ENCODE results near the gene AGO1.

AGO1 gene

DNA sequence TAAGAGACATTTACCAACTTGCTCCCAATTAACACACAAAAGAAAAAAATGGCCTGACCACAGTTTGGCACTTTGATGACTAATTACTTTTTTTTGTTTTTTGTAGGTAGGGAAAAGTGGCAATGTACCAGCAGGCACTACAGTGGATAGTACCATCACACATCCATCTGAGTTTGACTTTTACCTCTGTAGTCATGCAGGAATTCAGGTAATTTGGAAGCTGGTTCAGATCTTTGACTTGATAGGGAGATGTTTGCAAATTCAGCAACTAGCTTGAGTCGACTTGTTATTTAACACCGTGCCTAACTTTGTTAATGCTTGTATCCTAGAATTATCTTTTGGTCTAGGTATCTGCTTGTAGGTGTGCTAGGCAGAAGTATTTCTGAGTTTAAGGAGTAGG, 33.0 kb upstream of the AGO1 start:
- TF ChIP-seq EZH2phosphoT487 (IDR thresholded peaks at IDR 0.05; ENCODE audit: borderline replicate concordance): no peak
- TF ChIP-seq, protein P1, sequence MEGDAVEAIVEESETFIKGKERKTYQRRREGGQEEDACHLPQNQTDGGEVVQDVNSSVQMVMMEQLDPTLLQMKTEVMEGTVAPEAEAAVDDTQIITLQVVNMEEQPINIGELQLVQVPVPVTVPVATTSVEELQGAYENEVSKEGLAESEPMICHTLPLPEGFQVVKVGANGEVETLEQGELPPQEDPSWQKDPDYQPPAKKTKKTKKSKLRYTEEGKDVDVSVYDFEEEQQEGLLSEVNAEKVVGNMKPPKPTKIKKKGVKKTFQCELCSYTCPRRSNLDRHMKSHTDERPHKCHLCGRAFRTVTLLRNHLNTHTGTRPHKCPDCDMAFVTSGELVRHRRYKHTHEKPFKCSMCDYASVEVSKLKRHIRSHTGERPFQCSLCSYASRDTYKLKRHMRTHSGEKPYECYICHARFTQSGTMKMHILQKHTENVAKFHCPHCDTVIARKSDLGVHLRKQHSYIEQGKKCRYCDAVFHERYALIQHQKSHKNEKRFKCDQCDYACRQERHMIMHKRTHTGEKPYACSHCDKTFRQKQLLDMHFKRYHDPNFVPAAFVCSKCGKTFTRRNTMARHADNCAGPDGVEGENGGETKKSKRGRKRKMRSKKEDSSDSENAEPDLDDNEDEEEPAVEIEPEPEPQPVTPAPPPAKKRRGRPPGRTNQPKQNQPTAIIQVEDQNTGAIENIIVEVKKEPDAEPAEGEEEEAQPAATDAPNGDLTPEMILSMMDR (conservative IDR thresholded peaks at IDR 0.05; ENCODE audit: low read length): no peak

DNA sequence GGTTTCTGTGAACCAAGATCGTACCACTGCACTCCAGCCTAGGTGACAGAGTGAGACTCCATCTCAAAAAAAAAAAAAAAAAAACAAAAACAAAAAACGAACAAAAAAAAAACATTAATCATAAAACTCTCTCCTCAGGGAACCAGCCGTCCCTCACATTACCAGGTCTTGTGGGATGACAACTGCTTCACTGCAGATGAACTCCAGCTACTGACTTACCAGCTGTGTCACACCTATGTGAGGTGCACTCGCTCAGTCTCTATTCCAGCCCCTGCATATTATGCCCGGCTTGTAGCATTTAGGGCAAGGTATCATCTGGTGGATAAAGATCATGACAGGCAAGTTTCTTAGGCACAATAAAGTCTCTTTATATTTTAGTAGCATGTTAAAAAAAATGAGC, 32.3 kb upstream of the AGO1 start:
- Histone ChIP-seq H3K4me1 (ENCODE audit: insufficient read depth, low read length, poor library complexity, severe bottlenecking) (no peaks in the 10 kb centered on the region), H3K9me2 (replicated peaks; ENCODE audit: low read depth, low read length) (no peaks in the 10 kb centered on the region), H3K9ac (ENCODE audit: low read depth, low read length, poor library complexity, severe bottlenecking) (no peak overlapping the region), H3K27me3 (ENCODE audit: insufficient read depth, low read length, poor library complexity, severe bottlenecking) (no peaks in the 10 kb centered on the region), H3K4me3 (ENCODE audit: low read length, poor library complexity, severe bottlenecking) (no peak overlapping the region), H3F3A (ENCODE audit: low read depth) (no peaks in the 10 kb centered on the region), H3K9me3 (ENCODE audit: insufficient read depth, low read depth, low read length) (no peaks in the 10 kb centered on the region), H3K36me3 (ENCODE audit: insufficient read depth, low read length) (peaks cover 5% of the 10 kb centered on the region; the same call in 1 of the 2 replicates), H3K79me2 (ENCODE audit: insufficient read depth, low read length) (no peaks in the 10 kb centered on the region), H3K4me2 (ENCODE audit: low read depth, low read length, poor library complexity, severe bottlenecking) (no peak overlapping the region), H2AFZ (ENCODE audit: low read length) (no peak overlapping the region), H4K20me1 (ENCODE audit: insufficient read depth, low read length, poor library complexity, severe bottlenecking) (no peaks in the 10 kb centered on the region)
- TF ChIP-seq, protein P1 (conservative IDR thresholded peaks at IDR 0.05; ENCODE audit: low read length): no peak
- no peak for TF ChIP-seq EZH2phosphoT487 (IDR thresholded peaks at IDR 0.05; ENCODE audit: borderline replicate concordance)

More for the DNA sequence above, 33.0 kb upstream of the AGO1 start:
- H3K4me1 ChIP-seq (ENCODE audit: insufficient read depth, low read length, poor library complexity, severe bottlenecking): no peaks in the 10 kb centered on the region
- no peaks in the 10 kb centered on the region for H3K79me2 ChIP-seq (ENCODE audit: insufficient read depth, low read length)
- H3K9me3 ChIP-seq (ENCODE audit: insufficient read depth, low read depth, low read length): no peaks in the 10 kb centered on the region
- H3F3A ChIP-seq (ENCODE audit: low read depth): no peaks in the 10 kb centered on the region
- no peak overlapping the region for H2AFZ ChIP-seq (ENCODE audit: low read length)
- no peak overlapping the region for H3K9ac ChIP-seq (ENCODE audit: low read depth, low read length, poor library complexity, severe bottlenecking)
- no peak overlapping the region for H3K4me3 ChIP-seq (ENCODE audit: low read length, poor library complexity, severe bottlenecking)
- no peaks in the 10 kb centered on the region for H4K20me1 ChIP-seq (ENCODE audit: insufficient read depth, low read length, poor library complexity, severe bottlenecking)
- H3K36me3 ChIP-seq (ENCODE audit: insufficient read depth, low read length): peaks cover 5% of the 10 kb centered on the region; the same call in 1 of the 2 replicates
- no peaks in the 10 kb centered on the region for H3K9me2 ChIP-seq (replicated peaks; ENCODE audit: low read depth, low read length)
- no peak overlapping the region for H3K4me2 ChIP-seq (ENCODE audit: low read depth, low read length, poor library complexity, severe bottlenecking)
- H3K27me3 ChIP-seq (ENCODE audit: insufficient read depth, low read length, poor library complexity, severe bottlenecking): no peaks in the 10 kb centered on the region

DNA sequence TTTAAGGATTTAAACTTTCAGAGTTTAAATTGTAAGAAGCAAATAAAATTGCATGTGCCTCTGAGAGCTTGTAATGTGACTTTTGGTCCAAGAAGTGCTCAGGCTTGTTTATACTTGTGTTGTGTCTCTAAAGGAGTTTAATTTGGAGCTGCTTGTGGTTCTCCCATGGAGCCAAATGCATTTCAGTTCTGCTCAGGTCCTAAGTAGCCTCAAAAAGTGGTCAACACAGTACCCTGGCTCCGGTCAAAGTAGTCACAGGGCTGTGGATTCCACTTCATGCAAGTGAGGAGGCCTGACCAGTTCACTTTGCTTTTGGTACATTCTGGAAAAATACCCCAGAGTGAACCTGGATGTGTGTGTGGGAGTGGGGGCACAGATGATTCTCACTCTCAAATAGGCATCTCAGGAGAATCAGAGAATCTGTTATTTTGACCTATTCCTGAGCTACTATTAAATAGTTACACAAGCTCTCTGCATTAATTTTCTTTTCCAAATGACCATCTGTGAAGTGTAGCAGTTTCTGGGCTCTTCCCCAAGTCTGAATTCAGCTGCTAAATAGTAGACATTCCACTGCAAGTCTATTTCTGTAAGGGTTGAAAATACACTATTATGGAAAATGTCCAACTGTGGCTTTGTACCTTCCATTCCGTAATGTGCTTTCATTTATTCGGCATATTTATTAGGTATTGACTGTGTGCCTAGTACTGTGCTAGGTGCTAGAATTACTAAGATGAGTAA, 31.7 kb upstream of the AGO1 start:
- peaks cover 5% of the 10 kb centered on the region; the same call in 1 of the 2 replicates for H3K36me3 ChIP-seq (ENCODE audit: insufficient read depth, low read length)
- H4K20me1 ChIP-seq (ENCODE audit: insufficient read depth, low read length, poor library complexity, severe bottlenecking): no peaks in the 10 kb centered on the region
- no peak for TF ChIP-seq EZH2phosphoT487 (IDR thresholded peaks at IDR 0.05; ENCODE audit: borderline replicate concordance)
- H3K4me3 ChIP-seq (ENCODE audit: low read length, poor library complexity, severe bottlenecking): no peak overlapping the region
- H3K79me2 ChIP-seq (ENCODE audit: insufficient read depth, low read length): no peaks in the 10 kb centered on the region
- no peak overlapping the region for H2AFZ ChIP-seq (ENCODE audit: low read length)
- no peaks in the 10 kb centered on the region for H3F3A ChIP-seq (ENCODE audit: low read depth)
- H3K27me3 ChIP-seq (ENCODE audit: insufficient read depth, low read length, poor library complexity, severe bottlenecking): no peaks in the 10 kb centered on the region
- no peaks in the 10 kb centered on the region for H3K9me2 ChIP-seq (replicated peaks; ENCODE audit: low read depth, low read length)
- no peaks in the 10 kb centered on the region for H3K4me1 ChIP-seq (ENCODE audit: insufficient read depth, low read length, poor library complexity, severe bottlenecking)
- no peak overlapping the region for H3K9ac ChIP-seq (ENCODE audit: low read depth, low read length, poor library complexity, severe bottlenecking)
- no peaks in the 10 kb centered on the region for H3K9me3 ChIP-seq (ENCODE audit: insufficient read depth, low read depth, low read length)
- no peak overlapping the region for H3K4me2 ChIP-seq (ENCODE audit: low read depth, low read length, poor library complexity, severe bottlenecking)

DNA sequence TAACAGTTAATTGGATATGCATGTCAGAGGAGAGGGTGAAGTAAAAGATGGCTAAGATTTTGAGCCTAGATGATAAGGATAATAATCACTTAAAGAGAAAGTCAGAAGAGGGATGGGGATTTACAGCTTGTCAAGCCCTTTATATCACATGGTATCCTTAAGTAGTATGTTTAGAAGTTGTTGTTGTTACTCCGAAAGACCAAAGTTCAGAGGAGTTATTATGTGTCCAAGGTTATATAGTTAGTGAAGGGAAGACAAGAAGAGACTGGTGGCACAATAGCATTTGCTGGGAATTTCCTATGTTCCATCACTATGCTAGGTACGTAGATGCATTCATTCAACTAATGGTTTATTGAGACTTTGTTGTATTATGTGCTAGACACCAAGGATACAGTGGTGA, 30.8 kb upstream of the AGO1 start:
- no peak overlapping the region for H3K9ac ChIP-seq (ENCODE audit: low read depth, low read length, poor library complexity, severe bottlenecking)
- H3K9me2 ChIP-seq (replicated peaks; ENCODE audit: low read depth, low read length): no peaks in the 10 kb centered on the region
- no peak overlapping the region for H2AFZ ChIP-seq (ENCODE audit: low read length)
- H3K36me3 ChIP-seq (ENCODE audit: insufficient read depth, low read length): peaks cover 5% of the 10 kb centered on the region; the same call in 1 of the 2 replicates
- no peaks in the 10 kb centered on the region for H3K9me3 ChIP-seq (ENCODE audit: insufficient read depth, low read depth, low read length)
- no peak for TF ChIP-seq EZH2phosphoT487 (IDR thresholded peaks at IDR 0.05; ENCODE audit: borderline replicate concordance)
- TF ChIP-seq, protein P1 (conservative IDR thresholded peaks at IDR 0.05; ENCODE audit: low read length): no peak
- H3K4me3 ChIP-seq (ENCODE audit: low read length, poor library complexity, severe bottlenecking): no peak overlapping the region
- no peaks in the 10 kb centered on the region for H3K4me1 ChIP-seq (ENCODE audit: insufficient read depth, low read length, poor library complexity, severe bottlenecking)
- no peaks in the 10 kb centered on the region for H3K27me3 ChIP-seq (ENCODE audit: insufficient read depth, low read length, poor library complexity, severe bottlenecking)
- H3K79me2 ChIP-seq (ENCODE audit: insufficient read depth, low read length): no peaks in the 10 kb centered on the region
- no peaks in the 10 kb centered on the region for H3F3A ChIP-seq (ENCODE audit: low read depth)
- H3K4me2 ChIP-seq (ENCODE audit: low read depth, low read length, poor library complexity, severe bottlenecking): no peak overlapping the region
- no peaks in the 10 kb centered on the region for H4K20me1 ChIP-seq (ENCODE audit: insufficient read depth, low read length, poor library complexity, severe bottlenecking)

Data from Loucy (cell line).